ENCODE measurements around the gene CAPN2.

The CAPN2 gene

GRCh38 chr1:223695014-223695548 is 17.3 kb upstream of the CAPN2 start:
- TF ChIP-seq SIN3A (IDR thresholded peaks at IDR 0.05; ENCODE audit: borderline replicate concordance, insufficient read depth, low read length) (no peak), POLR2AphosphoS5 (IDR thresholded peaks at IDR 0.05; ENCODE audit: low read depth, low read length) (no peak), FOXP2 (optimal IDR thresholded peaks at IDR 0.05; ENCODE audit: borderline replicate concordance, extremely low read depth, extremely low read length, insufficient read depth) (no peak), TAF1 (IDR thresholded peaks at IDR 0.05; ENCODE audit: borderline replicate concordance, insufficient read depth, low read length) (no peak), REST (IDR thresholded peaks at IDR 0.05; ENCODE audit: insufficient read depth in 1 of 2, low read depth in 2 of 2, low read length in 2 of 2) (no peak)

GRCh38 chr1:223695941-223696340 is 16.4 kb upstream of the CAPN2 start:
- TF ChIP-seq POLR2AphosphoS5 (IDR thresholded peaks at IDR 0.05; ENCODE audit: low read depth, low read length) (no peak), SIN3A (IDR thresholded peaks at IDR 0.05; ENCODE audit: borderline replicate concordance, insufficient read depth, low read length) (no peak), REST (IDR thresholded peaks at IDR 0.05; ENCODE audit: insufficient read depth in 1 of 2, low read depth in 2 of 2, low read length in 2 of 2) (no peak), FOXP2 (optimal IDR thresholded peaks at IDR 0.05; ENCODE audit: borderline replicate concordance, extremely low read depth, extremely low read length, insufficient read depth) (no peak), TAF1 (IDR thresholded peaks at IDR 0.05; ENCODE audit: borderline replicate concordance, insufficient read depth, low read length) (no peak)

GRCh38 chr1:223700388-223700918 is 11.9 kb upstream of the CAPN2 start:
- TF ChIP-seq SIN3A (IDR thresholded peaks at IDR 0.05; ENCODE audit: borderline replicate concordance, insufficient read depth, low read length): no peak
- no peak for TF ChIP-seq POLR2AphosphoS5 (IDR thresholded peaks at IDR 0.05; ENCODE audit: low read depth, low read length)
- TF ChIP-seq FOXP2 (optimal IDR thresholded peaks at IDR 0.05; ENCODE audit: borderline replicate concordance, extremely low read depth, extremely low read length, insufficient read depth): no peak
- no peak for TF ChIP-seq TAF1 (IDR thresholded peaks at IDR 0.05; ENCODE audit: borderline replicate concordance, insufficient read depth, low read length)
- TF ChIP-seq REST (IDR thresholded peaks at IDR 0.05; ENCODE audit: insufficient read depth in 1 of 2, low read depth in 2 of 2, low read length in 2 of 2): no peak

GRCh38 chr1:223700942-223701637 is 11.2 kb upstream of the CAPN2 start:
- TF ChIP-seq TAF1 (IDR thresholded peaks at IDR 0.05; ENCODE audit: borderline replicate concordance, insufficient read depth, low read length) (no peak), SIN3A (IDR thresholded peaks at IDR 0.05; ENCODE audit: borderline replicate concordance, insufficient read depth, low read length) (no peak), POLR2AphosphoS5 (IDR thresholded peaks at IDR 0.05; ENCODE audit: low read depth, low read length) (no peak), REST (IDR thresholded peaks at IDR 0.05; ENCODE audit: insufficient read depth in 1 of 2, low read depth in 2 of 2, low read length in 2 of 2) (no peak), FOXP2 (optimal IDR thresholded peaks at IDR 0.05; ENCODE audit: borderline replicate concordance, extremely low read depth, extremely low read length, insufficient read depth) (no peak)

Measured in PFSK-1 (cell line).